Activated CD4-positive, alpha-beta T cell treated with anti-CD3 and anti-CD28 coated beads, Interleukin-2, amount 50 U/mL, for 4 hours (primary cell): Measurements from ENCODE around the gene ADAMTS5.

Experiments
- DNase-seq, 2 experiments: peaks; one replicate each; pipeline ENCODE4 v3.0.0-alpha.2; 2020

The ADAMTS5 gene

DNA sequence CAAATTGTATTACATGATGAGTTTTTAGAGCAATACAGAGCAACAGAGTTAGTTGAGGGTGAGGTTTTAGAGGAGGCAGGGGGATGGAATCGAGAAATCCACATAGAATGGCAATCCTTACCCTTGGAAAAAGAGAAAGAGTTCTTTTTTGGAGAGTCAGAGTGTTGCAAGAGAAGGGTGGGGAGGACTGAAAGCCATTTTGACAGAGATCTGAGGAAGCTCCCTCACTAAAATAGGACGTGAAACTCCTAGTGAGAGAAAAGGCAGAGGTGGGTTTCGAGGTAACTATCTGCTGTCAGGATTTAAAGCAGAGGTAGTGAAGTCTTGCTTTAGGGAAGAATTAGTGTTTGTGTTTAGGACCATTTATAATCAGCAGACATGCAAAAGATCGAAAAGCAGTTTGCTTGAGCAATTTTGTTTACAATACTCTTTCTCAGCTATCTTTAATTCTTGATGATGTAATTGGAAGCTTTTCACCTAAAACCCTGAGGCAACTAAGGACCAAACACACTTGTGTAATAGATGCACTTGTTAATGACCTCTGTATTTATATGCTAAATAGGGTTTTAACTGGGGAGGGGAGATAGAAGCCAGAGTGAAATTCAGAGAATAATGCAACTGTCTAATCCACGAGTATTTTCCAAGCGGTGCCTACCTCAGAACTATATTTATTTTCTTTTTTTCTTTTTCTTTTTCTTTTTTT, 20.0 kb downstream of the ADAMTS5 start:
- no peak for DNase-seq

DNA sequence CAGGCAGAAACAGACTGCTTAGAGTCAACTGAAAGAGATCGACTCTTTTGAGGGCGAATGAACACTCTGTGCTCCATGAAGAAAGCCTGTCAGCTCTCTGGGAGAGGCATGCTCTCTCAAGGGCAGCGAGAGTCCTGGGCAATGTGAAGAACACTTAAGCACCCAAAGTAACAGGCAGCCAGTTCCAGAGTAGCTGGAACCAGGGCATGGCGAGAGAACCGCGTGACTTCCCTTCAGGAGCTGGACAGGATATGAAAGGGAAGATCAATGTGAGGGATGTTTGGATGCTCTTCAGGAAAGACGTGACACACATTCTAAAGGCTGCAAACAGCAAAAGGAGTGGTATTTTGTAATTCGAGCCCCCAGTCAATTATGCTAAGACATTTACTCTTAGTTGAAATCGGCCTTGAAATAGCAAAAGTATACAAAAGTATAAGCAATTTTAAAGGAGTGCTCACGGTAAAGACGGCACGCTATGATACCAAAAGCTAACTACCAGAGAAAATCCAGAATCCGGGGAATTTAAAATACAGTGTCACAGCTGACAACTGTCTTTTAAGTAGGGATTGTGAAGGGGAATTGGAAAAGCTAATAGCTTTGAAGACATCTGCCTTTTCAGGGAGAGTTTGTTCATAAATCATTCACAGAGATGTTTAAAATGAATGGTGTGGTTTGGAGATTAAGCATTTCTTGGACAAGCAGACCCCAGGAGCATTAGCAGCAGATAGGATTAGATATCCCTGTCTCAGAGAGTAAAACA, 20.8 kb downstream of the ADAMTS5 start:
- DNase-seq, result no peak

DNA sequence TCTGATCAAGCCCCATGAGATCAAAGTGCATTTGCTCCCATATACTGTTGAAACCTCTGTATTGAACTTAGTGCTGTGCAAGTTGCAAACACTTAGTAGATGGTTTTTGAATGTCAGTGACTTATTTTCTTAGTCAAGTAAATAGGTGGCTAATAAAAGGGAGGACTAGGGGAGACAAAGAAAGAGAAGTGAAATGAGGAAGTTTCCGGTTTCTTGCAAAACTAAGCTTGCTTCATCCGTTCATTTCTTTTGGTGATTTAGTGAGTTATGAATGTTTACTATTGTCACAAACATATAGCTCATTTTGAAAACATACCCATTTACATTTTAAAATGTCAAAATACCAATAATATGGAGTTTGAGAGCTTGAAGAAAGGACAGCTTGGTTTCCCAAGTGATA, 23.0 kb downstream of the ADAMTS5 start:
- DNase-seq, result no peak

DNA sequence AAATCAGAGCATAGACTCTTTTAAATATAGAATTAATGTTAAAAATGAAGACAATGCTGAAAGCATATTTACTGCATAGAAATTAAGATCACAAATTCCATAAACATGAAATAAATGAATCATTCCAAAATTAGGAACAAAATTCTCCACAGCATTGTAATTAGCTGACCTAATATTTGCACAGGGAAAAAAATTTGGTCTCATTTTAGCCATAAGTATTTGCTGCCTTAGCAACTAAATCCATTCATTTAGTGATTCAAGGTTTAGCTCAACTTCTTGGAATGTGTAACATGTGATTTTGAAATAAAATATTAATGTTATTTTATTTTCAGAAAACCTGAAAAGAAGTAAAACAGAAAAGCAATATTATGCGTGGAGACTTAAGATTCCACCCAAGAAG, 25.5 kb downstream of the ADAMTS5 start:
- DNase-seq, result no peak

DNA sequence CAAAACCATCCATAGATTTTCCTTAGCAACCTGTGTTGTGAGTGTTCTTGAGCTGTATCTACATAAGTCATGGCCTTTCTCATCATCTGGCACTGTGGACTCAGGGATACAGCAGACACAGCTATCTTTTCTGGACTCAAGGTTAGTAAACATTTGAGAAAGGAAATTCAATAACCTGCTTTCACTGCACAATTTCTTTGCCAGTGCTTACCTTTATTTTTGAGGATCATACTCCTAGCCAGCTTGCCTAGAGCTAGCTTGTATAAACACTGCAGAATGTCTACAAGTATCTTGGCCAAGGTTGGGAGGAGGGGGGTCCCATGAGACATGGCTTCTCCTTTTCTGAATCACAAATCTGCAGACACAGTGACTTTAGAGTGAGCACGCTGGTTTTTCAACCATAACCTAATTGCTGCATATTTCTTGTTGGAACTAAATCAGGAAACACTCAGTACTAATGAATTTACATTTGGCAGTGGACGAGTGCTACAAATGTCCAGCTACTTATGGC, 27.2 kb downstream of the ADAMTS5 start:
- no peak for DNase-seq

DNA sequence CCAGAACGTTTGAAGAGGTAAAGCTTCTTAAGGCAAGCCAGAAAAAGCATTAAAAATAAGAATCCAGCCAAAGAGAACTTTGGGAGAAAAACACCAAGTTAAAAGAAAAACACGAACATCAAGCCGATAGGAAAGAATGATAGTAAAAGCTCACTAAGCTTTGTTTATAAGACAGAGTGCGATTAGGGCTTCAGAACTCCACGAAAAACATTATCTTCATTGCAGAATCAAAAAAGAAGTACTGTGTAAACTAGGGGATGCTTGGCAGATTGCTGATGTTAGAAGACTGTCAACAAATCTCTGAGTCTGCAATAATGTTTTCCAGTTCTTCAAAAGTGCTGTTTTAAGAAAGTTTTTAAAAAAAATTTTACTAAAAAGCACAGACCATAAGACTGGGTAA, 30.2 kb downstream of the ADAMTS5 start:
- DNase-seq, result no peak

DNA sequence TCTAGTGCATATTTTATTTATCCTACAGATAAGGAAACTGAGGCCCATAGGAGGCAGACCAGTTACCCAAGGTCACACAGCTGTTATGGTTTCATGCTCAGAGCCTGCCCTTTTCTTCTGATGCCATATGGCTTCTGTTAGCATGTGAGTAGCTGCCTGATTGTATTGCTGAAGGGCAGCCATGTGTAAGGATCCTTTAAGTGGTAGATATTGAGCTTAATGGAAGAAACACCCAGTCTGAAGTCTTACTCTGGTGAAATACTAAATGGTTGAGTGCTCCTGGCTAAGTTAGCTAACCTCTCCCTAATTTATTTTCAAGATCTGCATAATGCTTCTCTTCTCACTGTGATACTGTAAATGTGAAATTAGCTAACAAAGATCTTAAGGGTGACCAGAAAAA, 30.9 kb downstream of the ADAMTS5 start:
- no peak for DNase-seq

DNA sequence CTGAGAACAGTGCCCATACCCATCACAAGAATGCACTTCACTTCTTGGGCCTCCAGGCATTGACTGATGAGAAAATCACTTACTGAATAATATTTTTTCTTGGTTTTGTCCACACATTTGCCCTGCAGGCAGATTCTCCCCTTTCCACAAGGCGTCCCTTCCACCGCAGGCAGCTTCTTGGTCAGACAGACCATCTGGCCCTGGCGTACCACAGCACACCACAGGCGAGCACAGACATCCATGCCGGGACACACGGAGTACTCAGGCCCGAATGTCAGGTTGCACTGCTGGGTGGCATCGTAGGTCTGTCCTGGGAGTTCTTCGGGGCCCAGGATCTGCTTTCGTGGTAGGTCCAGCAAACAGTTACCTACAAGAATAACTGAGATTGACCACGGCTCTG, 32.5 kb downstream of the ADAMTS5 start:
- DNase-seq, result no peak

DNA sequence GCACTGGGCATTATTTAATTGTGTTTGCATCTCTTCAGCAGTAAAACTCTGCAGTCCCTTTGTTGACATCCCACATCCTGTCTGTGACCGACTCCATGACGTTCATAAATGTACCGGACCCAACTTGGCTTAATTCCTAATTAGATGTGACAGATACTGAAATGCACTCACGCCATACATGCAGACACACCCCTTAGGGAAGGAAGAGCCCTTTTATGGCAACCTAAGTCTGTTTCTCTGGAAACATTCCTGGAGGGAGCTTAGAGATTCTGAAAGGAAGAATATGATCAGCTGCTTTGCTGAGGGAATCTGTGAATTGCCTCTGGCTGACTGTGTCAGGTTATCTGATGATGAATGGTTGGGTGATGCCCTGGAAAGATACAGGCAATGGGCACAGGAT, 33.4 kb downstream of the ADAMTS5 start:
- no peak for DNase-seq

DNA sequence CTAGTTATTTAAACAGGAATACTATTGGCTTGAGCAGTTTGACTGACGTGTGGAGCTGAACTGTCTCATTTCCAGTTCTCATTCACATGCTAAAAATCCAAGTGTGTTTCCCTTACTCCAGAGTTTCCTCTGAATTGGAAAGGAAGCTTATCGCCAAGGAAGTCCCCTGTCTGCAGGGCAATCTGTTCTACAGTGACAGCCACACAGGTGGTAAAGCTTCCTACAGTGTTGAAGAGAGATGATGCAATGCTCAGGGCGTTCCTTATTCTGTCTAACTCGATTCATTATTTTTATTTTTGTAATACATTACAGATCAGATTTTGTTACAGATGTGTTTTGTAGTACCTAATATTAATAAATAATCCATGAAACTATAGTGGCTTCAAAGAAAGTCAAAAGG, 41.3 kb downstream of the ADAMTS5 start:
- DNase-seq, result no peak

DNA sequence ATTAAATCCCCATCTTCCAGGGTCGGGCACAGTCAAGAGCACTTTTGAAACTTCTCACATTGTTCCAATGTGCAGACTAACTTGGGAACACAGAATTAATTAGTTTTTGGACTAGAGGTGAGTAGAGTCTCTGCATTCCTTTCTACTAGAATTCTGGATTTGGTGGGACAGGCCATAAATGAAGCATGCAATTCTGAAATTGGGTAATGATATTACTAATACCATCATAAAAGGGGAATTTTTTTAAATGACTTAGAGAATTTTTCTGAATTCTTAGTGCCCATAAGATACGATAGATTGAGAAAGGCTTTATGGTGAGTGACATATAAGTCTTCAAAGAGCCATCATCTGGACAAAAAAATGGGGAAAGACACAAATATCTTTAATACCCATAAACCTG, 41.8 kb downstream of the ADAMTS5 start:
- no peak for DNase-seq

DNA sequence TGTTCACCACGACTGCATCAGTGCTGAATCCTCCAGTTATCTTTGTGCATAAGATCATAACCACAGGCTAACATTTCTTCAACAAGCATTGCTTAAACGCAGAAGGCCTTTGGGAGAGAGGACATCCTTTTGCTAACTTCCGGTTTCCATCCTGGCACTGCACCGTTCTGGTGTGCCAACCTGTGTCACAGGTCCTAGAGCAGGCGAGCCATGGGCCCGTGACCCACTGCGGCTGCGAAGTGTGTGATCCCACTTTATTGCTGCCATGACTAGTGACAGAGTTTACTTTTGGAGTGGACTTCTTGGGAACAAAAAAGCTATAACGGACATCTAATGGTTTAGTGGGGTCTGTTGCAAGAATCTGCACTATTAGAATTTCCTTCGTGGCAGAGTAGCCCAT, 42.9 kb downstream of the ADAMTS5 start:
- no peak for DNase-seq

DNA sequence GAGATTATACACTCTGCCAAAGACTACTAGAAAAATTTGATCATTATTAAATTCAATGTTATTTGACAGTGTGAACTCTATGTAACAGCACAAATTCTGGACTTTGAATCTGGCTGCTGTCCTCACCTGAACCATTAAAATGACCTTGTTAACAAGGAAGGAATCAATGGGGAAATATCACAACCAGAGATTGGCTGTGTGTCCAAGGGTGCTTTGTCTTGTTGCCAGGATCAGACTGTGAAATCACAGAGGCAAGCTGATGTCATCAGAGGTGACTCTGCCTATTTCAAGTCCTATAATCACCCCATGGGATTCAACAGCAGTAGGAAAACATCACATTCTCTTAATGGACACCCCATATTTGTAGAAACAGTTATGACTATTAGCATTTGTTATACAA, 46.8 kb downstream of the ADAMTS5 start:
- no peak for DNase-seq

DNA sequence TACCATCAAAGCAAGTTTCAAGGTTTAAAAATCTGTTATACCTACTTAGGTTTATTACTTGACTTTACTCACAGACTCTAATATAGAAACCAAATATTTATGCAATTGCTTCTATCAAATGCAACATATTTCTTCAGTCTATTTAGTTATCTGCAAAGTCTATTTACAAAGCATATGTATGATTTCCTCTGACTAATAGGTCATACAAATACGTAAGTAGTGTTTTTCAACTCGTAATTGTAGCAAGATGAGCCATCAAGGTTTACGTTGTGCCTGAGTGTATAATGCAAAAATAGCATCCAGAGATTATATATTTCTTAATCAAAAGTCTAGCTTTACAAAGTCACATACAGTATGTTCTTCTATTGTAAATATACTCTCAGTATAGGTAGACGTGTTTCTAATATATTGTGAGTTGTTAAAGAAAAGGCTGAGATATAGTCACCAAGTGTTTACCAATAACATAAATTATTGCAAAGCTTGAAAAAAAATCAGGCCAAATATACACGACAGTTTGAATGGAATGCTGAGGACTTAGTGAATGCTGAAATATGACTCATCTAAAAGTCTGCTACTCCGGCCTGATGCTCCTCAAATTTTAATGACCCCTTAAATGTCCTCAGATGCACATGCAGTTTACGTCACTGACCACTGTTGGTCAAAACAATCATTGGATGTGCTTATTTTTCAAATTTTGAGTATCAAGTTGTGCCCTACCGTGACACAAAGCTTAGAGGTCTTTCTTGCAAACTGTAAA, 48.4 kb downstream of the ADAMTS5 start:
- no peak for DNase-seq

DNA sequence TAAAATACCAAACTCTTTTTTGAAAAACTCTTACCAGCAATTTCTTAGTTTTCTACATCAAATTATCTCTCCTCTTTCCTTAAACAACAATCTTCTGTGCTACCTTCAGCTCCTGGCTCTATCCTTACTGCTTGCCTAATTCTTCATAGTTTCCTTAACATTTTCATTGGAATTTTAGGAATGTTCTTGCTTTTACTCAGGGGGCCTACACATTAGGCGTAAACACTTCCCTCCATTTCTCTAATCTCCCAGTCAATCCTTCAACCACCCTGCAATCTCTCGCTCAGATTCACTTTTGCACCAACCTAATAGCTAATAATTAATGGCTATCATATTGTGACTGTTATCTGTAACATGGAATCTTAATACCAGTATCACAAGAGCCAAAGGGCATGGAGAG, 50.1 kb downstream of the ADAMTS5 start:
- no peak for DNase-seq

DNA sequence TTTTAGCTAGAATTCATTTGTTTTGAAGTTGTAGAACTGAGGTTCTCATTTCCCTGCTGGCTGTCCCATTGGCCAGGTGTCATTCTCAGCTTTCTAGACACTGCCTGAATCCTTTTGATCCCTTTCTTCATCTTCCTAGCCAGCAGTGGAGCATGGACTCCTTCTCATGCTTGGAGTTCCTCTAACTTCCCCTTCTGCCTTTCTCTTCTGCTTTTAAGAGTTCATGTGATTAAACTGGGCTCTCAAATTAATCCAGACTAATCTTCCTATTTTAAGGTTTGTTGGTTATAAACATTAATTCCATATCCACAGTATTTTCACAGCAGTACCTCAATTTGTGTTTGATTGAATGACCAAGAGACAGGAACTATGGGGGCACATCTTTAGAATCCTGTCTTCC, 52.3 kb downstream of the ADAMTS5 start:
- no peak for DNase-seq

DNA sequence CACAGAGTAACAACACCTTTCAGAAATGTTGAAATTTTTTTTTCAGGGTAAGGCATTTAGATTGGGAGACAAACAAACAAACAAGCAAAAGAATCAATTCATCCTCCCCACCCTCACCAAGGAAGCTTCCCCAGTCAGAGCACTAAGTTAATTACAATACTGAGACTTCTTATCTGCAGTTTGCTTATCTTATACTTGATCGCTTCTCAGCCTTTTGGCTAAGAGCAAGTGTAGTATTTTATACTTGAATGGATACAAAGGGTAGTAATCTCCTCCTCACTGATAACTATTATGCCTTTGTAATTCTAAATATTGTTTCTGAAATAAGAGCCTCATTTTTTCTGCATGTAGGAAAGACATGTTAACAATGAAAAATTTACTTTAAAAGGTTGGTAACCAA, 54.4 kb downstream of the ADAMTS5 start:
- no peak for DNase-seq

DNA sequence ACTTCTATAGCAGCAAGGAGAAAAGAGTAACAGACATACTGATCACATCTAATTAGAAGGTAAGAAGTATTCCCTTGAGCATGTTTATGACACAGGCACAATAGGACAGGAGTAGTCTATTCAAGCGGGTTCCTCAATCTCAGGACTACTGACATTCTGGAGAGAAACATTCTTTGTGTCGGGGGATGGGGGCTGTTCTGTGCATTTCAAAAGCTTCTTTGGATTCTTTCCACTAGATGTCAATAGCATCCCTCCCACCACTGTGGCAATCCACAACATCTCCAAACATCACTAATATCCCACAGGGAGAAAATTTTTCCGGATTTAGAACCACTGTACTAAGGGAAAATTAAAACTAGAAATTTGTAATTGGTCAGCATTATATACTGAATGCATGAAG, 56.9 kb downstream of the ADAMTS5 start:
- no peak for DNase-seq

DNA sequence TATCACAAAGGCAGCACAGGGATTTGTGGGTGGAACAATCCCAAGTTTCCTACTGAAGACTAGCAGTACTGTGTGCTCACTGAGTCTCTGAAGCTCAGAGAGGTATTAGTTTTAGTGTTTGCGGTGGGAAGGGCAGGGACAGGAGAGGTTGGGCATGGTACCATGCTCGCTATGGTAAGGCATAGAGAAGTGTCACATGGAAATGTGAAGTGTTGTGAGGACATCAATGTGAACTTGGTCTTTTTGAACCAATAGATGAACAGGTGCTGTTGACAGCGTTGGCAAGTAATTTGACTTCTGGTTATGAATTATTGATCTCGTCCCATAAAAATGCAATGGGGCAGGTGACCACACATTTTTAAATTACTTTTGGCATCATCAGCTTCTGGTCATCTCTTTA, 65.9 kb downstream of the ADAMTS5 start:
- DNase-seq, result no peak

DNA sequence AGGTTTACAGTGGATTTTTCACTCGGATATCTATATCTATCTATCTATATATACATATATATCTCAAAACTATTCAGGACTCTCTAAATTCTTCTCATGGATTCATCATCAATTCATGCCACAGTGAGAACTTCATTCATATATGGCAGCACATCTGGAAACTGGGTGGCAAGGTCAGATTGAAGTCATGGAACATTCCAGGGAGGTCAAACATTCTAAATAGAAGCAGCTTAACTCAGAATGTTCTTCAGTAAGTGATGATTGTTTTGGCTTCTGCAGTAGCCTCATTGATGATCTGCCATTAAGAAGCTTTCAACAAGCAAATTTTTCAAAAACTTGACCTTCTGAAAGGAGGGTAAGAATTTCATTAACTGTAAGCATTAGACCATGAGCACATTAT, 74.7 kb downstream of the ADAMTS5 start:
- no peak for DNase-seq

DNA sequence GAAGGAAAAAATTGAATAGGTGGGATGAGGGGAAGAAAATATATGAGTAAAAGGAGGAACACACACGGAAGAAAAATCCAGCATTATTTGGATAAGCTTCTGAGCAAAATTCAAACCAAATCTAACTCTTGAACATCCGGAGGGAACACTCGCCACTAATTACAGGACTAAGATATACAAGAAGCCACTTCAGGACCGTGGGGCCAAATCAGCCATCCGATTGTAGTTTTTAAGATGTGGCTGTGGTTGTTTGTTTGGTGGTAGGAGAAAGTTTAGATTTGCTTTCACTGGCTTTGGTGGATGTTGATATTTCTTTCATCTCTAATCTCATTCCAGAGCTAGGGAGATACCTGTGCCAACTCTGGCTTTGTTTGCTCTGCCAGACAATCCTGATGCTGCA, 78.0 kb downstream of the ADAMTS5 start:
- DNase-seq, result no peak

DNA sequence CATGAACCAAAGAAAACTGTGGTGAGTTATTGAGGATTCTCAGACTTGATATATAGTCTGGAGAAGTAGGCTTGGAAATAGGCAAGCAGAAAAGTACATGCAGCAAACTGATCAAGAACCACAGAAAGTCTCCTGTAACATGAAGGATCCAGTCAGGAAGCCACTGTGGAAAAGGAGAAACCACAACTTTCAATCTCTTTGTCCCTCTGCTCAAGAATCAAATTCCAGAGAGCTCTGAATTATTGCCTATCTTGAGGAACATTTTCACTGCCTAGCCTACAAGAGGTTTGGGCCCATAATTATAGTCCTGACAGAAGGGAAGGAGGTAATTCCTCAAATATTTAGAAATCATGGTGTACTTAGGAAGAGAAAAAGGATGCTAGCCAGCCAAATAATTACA, 78.6 kb downstream of the ADAMTS5 start:
- DNase-seq, result no peak

DNA sequence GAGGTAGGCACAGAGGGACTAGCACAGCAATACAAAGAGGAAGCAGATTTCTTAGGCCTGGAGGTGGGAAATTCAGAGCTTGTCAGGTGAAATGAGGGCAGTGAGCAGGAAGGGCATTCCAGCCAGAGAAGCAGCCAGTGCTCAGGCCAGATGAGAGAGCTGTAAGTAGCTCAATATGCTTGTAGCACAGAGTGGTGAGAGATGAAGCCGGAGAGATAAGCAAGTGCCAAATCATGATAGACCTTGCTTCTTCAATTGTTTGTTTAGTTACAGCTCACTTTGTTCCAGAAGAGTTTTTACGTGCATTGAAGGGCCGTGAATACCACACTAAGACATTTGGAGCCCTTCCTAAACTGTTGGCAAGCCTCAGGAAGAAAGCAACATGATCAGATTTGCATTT, 79.6 kb downstream of the ADAMTS5 start:
- no peak for DNase-seq

DNA sequence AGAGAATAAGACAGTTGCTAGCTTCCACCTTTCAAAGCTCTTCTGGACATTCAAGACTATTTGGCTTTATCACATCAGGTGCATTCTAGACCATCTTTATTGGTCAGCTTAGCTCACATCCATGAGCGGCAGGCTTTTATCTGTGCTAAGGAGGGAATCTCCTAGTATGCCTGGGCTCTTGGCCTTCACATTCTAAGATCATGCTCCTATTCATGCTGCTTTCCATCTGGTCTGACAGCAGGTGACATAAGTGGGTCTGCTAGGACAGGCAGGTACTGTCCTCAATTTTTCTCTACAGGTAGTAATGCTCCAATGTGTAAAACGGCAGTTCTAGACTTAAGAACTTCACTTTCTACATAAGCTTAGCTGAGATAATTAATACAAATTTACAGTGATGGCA, 82.5 kb downstream of the ADAMTS5 start:
- no peak for DNase-seq
